Keratinocyte (primary cell): ENCODE measurements around the gene ZBP1. TPM values are rescaled to one million over a fixed set of nuclear protein-coding genes. Genes with fewer than 3 reads are reported as not detected.

Source experiments
- DNase-seq: peaks from one replicate; pipeline ENCODE4 v3.0.0-alpha.2; 2011; ENCODE audit warnings: low read depth, missing footprints, low spot score
- FAIRE-seq: peaks from 2 replicates; lab custom pipeline; 2011; peaks lifted over from hg19 to GRCh38; lab: Jason Lieb, UNC
- H2AFZ ChIP-seq: 2 replicates; pipeline ENCODE4 v1.6.0; 2012; ENCODE audit warnings: low read length, control low read depth, inconsistent platforms; ENCODE audit not compliant: control insufficient read depth
- H3K27ac ChIP-seq: 2 replicates; pipeline ENCODE4 v1.5.1; 2011; ENCODE audit warnings: low read length; ENCODE audit not compliant: control insufficient read depth, insufficient read depth
- H3K27me3 ChIP-seq: 3 replicates; pipeline ENCODE4 v1.6.0; 2011; ENCODE audit warnings: low read length; ENCODE audit not compliant: control insufficient read depth, insufficient read depth; ENCODE audit errors: extremely low read depth
- H3K36me3 ChIP-seq, 2 experiments: 2 replicates in 1 of 2; 3 replicates in 1 of 2; pipeline ENCODE4 v1.5.1; 2011; ENCODE audit warnings: low read length in 2 of 2, mild to moderate bottlenecking in 1 of 2; ENCODE audit not compliant: control insufficient read depth in 2 of 2, insufficient read depth in 2 of 2; ENCODE audit errors: extremely low read depth in 1 of 2
- H3K4me1 ChIP-seq: 3 replicates; pipeline ENCODE4 v1.5.1; 2011; ENCODE audit warnings: low read length; ENCODE audit not compliant: control insufficient read depth, insufficient read depth; ENCODE audit errors: extremely low read depth
- H3K4me2 ChIP-seq: 3 replicates; pipeline ENCODE4 v1.6.0; 2011; ENCODE audit warnings: low read depth, low read length; ENCODE audit not compliant: control insufficient read depth, insufficient read depth; ENCODE audit errors: extremely low read depth
- H3K4me3 ChIP-seq, 3 experiments: fragments of 200-600 bp in 1 of 3; sonication (generic) in 1 of 3; 2 replicates in 2 of 3; 3 replicates in 1 of 3; pipeline ENCODE4 v1.5.1; 2011 to 2016; ENCODE audit warnings: low read length in 3 of 3, mild to moderate bottlenecking in 3 of 3, control low read depth in 2 of 3, inconsistent platforms in 1 of 3, low read depth in 1 of 3, mixed read lengths in 1 of 3, mixed run types in 1 of 3, moderate library complexity in 1 of 3; ENCODE audit not compliant: control insufficient read depth in 2 of 3, insufficient read depth in 2 of 3; ENCODE audit errors: extremely low read depth in 1 of 3
- H3K79me2 ChIP-seq: 2 replicates; pipeline ENCODE4 v1.6.0; 2012; ENCODE audit warnings: low read length; ENCODE audit not compliant: control insufficient read depth, insufficient read depth
- H3K9ac ChIP-seq: 3 replicates; pipeline ENCODE4 v1.6.0; 2011; ENCODE audit warnings: low read length; ENCODE audit not compliant: control insufficient read depth, insufficient read depth; ENCODE audit errors: extremely low read depth
- H3K9me1 ChIP-seq: 3 replicates; pipeline ENCODE4 v1.6.0; 2011; ENCODE audit warnings: low read length; ENCODE audit not compliant: control insufficient read depth, insufficient read depth; ENCODE audit errors: extremely low read depth
- H3K9me3 ChIP-seq: 2 replicates; pipeline ENCODE4 v1.5.1; 2012; ENCODE audit warnings: low read depth, low read length; ENCODE audit not compliant: control insufficient read depth
- H4K20me1 ChIP-seq: 3 replicates; pipeline ENCODE4 v1.6.0; 2011; ENCODE audit warnings: low read length; ENCODE audit not compliant: control insufficient read depth, insufficient read depth; ENCODE audit errors: extremely low read depth
- EZH2 ChIP-seq: IDR thresholded peaks from one replicate; pipeline ENCODE4 v1.6.1; 2012; ENCODE audit warnings: inconsistent platforms, mild to moderate bottlenecking, low read length, moderate library complexity
- dilution Hi-C: fragments of 300-500 bp; cut with MboI; formaldehyde crosslinking; loops from one replicate; pipeline ENCODE4 v1.7.0; 2020; ENCODE audit warnings: low sequenced_read_pairs; ENCODE audit not compliant: extremely low pct_ligation_motif_present
- polyA plus RNA-seq, 5 experiments: library from polyadenylated mRNA; depleted of rRNA in 3 of 5; stranded (reverse) in 3 of 5; stranded (forward) in 1 of 5; unstranded in 1 of 5; fragments of >200 nt; gene quantifications; 1 replicate in 1 of 5; 2 replicates in 3 of 5; 3 replicates in 1 of 5; pipeline versions ENCODE4 v1.2.1 to v1.2.3, GENCODE V29; 2011 to 2012; ENCODE audit warnings: missing spikeins in 2 of 5, low read depth in 1 of 5, low replicate concordance in 1 of 5
- TF ChIP-seq, protein P1 (sequence below), 3 experiments: IDR thresholded peaks in 1 of 3; conservative IDR thresholded peaks in 1 of 3; optimal IDR thresholded peaks in 1 of 3; 2 replicates in 2 of 3; 3 replicates in 1 of 3; pipeline versions ENCODE3 to v1.5.1; 2011; ENCODE audit warnings: low read length in 3 of 3, mild to moderate bottlenecking in 3 of 3, moderate library complexity in 2 of 3, control low read depth in 1 of 3, inconsistent platforms in 1 of 3; ENCODE audit not compliant: insufficient read depth in 2 of 3; ENCODE audit errors: extremely low read depth in 1 of 3

ZBP1 gene
- polyA plus RNA-seq, 1 donor (not counting 4 experiments of a cell fraction or from before 2014, with no cell fraction given), result 0.08 TPM

DNA sequence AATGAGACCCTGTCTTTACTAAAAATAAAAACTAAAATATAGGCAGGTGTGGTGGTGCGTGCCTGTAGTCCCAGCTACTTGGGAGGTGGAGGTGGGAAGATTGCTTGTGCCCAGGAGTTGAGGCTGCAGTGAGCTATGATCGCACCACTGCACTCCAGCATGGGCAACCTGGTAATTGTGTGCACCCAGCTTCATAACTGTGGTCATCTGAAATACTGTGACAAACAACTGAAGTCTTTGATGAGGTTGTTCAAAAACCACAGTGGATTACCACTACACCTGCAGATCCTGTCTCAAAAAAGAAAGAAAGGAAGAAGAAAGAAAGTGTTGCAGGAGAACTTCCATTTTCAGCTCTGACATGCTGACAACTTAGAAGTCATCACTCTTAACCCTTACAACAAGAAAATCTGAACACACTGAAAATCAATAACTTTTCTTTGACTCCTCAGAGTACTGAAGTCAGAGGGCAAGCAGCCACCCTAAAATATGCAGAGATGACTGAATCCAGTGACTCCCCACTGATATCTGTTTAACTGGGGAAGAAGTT lies 13.8 kb upstream of the ZBP1 start:
- peaks cover 34% of the 10 kb centered on the region for H3K27me3 ChIP-seq
- no peaks in the 10 kb centered on the region for H3K79me2 ChIP-seq
- no peak overlapping the region for H2AFZ ChIP-seq
- TF ChIP-seq, protein P1, sequence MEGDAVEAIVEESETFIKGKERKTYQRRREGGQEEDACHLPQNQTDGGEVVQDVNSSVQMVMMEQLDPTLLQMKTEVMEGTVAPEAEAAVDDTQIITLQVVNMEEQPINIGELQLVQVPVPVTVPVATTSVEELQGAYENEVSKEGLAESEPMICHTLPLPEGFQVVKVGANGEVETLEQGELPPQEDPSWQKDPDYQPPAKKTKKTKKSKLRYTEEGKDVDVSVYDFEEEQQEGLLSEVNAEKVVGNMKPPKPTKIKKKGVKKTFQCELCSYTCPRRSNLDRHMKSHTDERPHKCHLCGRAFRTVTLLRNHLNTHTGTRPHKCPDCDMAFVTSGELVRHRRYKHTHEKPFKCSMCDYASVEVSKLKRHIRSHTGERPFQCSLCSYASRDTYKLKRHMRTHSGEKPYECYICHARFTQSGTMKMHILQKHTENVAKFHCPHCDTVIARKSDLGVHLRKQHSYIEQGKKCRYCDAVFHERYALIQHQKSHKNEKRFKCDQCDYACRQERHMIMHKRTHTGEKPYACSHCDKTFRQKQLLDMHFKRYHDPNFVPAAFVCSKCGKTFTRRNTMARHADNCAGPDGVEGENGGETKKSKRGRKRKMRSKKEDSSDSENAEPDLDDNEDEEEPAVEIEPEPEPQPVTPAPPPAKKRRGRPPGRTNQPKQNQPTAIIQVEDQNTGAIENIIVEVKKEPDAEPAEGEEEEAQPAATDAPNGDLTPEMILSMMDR (optimal IDR thresholded peaks at IDR 0.05 in 1 of 3, IDR thresholded peaks at IDR 0.05 in 1 of 3, conservative IDR thresholded peaks at IDR 0.05 in 1 of 3; ENCODE audit: extremely low read depth in 1 of 3, insufficient read depth in 2 of 3, low read length in 3 of 3), result no peak
- no peak for TF ChIP-seq EZH2
- H3K4me1 ChIP-seq, result no peaks in the 10 kb centered on the region
- H3K4me3 ChIP-seq, result no peak overlapping the region
- DNase-seq, result no peak
- no peaks in the 10 kb centered on the region for H4K20me1 ChIP-seq
- H3K4me2 ChIP-seq, result no peak overlapping the region
- dilution Hi-C loops, result no loop called here
- no peaks in the 10 kb centered on the region for H3K9me1 ChIP-seq
- H3K36me3 ChIP-seq, result no peaks in the 10 kb centered on the region
- H3K9ac ChIP-seq, result no peak overlapping the region
- FAIRE-seq, result no peak
- no peaks in the 10 kb centered on the region for H3K9me3 ChIP-seq
- H3K27ac ChIP-seq, result no peak overlapping the region

DNA sequence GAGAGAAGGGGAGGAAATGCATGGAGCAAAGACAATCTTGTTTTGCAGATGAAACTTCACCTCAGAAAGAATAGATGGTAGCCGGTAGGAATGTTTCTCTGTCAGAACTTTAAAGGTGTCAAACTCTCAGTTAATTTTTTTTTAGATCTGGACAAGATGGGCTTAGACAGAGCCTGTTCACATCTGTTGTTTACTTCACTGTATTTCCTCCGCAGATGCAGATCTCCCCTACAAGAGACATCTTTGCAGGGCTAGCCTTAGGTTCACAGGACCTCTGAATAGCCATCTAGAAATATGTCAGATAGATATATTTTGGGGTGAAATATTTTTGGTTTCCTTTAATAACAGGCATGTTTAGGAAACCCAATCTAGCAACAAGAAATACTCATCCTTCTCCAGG lies 12.1 kb upstream of the ZBP1 start:
- Histone ChIP-seq H3K4me2 (no peak overlapping the region), H3K9me1 (no peaks in the 10 kb centered on the region), H3K9me3 (no peaks in the 10 kb centered on the region), H2AFZ (no peak overlapping the region), H3K27ac (no peak overlapping the region), H3K27me3 (peaks cover 28% of the 10 kb centered on the region), H3K9ac (no peak overlapping the region), H3K4me3 (no peak overlapping the region), H3K36me3 (no peaks in the 10 kb centered on the region), H4K20me1 (no peaks in the 10 kb centered on the region), H3K79me2 (no peaks in the 10 kb centered on the region), H3K4me1 (no peaks in the 10 kb centered on the region)
- FAIRE-seq (no peak), DNase-seq (no peak)
- TF ChIP-seq EZH2, result no peak
- TF ChIP-seq, protein P1 (optimal IDR thresholded peaks at IDR 0.05 in 1 of 3, IDR thresholded peaks at IDR 0.05 in 1 of 3, conservative IDR thresholded peaks at IDR 0.05 in 1 of 3; ENCODE audit: extremely low read depth in 1 of 3, insufficient read depth in 2 of 3, low read length in 3 of 3), result no peak
- dilution Hi-C loops, result no loop called here
